ENCODE measurements around the gene ZNF185.

DNA sequence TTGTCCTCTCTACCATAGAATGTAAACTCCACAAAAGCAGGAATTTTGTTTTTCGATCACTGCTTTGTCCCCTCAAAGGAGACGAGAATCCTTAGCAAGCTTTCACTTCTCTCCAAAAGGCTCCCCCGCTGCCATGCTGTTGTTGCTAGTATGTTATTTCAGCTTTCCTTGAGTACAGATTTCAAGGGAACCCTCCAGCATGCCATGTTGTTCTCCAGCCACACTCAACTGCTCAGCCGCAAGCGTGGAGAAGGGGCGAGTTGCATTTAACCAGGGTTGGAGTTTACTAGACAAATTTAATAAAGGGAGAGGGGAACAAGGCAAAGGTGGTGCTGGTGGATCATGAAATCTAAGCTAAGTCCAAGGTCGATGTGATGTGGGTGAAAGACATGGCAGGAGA is 43.9 kb upstream of the ZNF185 start:
- TF ChIP-seq ZNF501 (tag by site-specific recombination; IDR thresholded peaks at IDR 0.05) = no peak
- TF ChIP-seq, protein P1, sequence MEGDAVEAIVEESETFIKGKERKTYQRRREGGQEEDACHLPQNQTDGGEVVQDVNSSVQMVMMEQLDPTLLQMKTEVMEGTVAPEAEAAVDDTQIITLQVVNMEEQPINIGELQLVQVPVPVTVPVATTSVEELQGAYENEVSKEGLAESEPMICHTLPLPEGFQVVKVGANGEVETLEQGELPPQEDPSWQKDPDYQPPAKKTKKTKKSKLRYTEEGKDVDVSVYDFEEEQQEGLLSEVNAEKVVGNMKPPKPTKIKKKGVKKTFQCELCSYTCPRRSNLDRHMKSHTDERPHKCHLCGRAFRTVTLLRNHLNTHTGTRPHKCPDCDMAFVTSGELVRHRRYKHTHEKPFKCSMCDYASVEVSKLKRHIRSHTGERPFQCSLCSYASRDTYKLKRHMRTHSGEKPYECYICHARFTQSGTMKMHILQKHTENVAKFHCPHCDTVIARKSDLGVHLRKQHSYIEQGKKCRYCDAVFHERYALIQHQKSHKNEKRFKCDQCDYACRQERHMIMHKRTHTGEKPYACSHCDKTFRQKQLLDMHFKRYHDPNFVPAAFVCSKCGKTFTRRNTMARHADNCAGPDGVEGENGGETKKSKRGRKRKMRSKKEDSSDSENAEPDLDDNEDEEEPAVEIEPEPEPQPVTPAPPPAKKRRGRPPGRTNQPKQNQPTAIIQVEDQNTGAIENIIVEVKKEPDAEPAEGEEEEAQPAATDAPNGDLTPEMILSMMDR (tag by site-specific recombination; IDR thresholded peaks at IDR 0.05) = no peak
